Fibroblast of mammary gland (primary cell): ENCODE results near the gene ABHD1.

Experiments
- DNase-seq: peaks from one replicate; pipeline ENCODE4 v3.0.0-alpha.2; 2010; ENCODE audit warnings: low read depth
- H3K4me3 ChIP-seq: 2 replicates; pipeline ENCODE4 v1.5.1; 2011; ENCODE audit warnings: low read depth, mild to moderate bottlenecking, low read length, moderate library complexity; ENCODE audit not compliant: control insufficient read depth
- TF ChIP-seq, protein P1 (sequence below): conservative IDR thresholded peaks from 2 replicates; pipeline ENCODE4 v1.5.1; 2011; ENCODE audit warnings: low read depth, low read length, inconsistent platforms; ENCODE audit not compliant: control insufficient read depth, insufficient read depth

The ABHD1 gene

GRCh38 chr2:27084297-27085061 is 39.1 kb upstream of the ABHD1 start:
- TF ChIP-seq, protein P1, sequence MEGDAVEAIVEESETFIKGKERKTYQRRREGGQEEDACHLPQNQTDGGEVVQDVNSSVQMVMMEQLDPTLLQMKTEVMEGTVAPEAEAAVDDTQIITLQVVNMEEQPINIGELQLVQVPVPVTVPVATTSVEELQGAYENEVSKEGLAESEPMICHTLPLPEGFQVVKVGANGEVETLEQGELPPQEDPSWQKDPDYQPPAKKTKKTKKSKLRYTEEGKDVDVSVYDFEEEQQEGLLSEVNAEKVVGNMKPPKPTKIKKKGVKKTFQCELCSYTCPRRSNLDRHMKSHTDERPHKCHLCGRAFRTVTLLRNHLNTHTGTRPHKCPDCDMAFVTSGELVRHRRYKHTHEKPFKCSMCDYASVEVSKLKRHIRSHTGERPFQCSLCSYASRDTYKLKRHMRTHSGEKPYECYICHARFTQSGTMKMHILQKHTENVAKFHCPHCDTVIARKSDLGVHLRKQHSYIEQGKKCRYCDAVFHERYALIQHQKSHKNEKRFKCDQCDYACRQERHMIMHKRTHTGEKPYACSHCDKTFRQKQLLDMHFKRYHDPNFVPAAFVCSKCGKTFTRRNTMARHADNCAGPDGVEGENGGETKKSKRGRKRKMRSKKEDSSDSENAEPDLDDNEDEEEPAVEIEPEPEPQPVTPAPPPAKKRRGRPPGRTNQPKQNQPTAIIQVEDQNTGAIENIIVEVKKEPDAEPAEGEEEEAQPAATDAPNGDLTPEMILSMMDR, result no peak
- H3K4me3 ChIP-seq, result no peak overlapping the region
- no peak for DNase-seq

DNA sequence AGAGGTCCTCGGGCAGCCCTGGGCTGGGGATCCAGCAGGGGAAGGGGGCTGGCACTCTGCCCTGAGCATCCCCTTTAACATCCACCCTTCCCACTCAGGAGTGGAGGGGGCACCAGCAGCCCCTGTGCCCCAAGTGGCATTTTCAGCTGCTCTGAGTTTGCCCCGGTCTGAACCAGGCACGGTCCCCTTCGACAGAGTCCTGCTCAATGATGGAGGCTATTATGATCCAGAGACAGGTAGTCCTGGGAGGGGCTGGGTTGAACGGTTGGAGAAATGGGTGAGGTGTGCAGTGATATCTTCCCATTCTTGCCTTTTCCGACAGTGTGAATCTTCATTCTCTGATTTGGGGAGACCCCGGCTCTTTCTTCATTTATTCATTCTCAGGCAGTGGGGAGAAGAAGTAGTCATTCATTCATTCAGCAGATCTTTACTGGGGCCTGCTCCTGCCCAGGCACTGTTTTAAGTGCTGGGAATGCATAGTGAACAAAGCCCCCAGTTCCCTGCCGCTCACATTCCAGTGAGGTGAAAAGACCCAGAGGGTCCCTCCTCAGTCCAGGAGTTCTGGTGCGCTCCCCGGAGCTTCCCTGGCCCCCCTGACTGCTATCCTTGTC is 38.4 kb upstream of the ABHD1 start:
- TF ChIP-seq, protein P1, result no peak
- DNase-seq, result no peak
- peak overlapping the region; percentile 43 for H3K4me3 ChIP-seq

DNA sequence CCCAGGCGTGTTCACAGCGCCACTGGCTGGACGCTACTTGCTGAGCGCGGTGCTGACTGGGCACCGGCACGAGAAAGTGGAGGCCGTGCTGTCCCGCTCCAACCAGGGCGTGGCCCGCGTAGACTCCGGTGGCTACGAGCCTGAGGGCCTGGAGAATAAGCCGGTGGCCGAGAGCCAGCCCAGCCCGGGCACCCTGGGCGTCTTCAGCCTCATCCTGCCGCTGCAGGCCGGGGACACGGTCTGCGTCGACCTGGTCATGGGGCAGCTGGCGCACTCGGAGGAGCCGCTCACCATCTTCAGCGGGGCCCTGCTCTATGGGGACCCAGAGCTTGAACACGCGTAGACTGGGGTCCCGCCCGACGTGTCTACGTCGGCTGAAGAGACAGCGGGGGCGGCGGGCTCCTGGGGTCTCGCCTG is 37.9 kb upstream of the ABHD1 start:
- TF ChIP-seq, protein P1, result peak; percentile 34
- peak overlapping the region; percentile 43 for H3K4me3 ChIP-seq
- peak; percentile 69 for DNase-seq

GRCh38 chr2:27086090-27086723 is 37.4 kb upstream of the ABHD1 start:
- TF ChIP-seq, protein P1, result peak; percentile 42
- peak; percentile 85 for DNase-seq
- peak overlapping the region; percentile 43 for H3K4me3 ChIP-seq

DNA sequence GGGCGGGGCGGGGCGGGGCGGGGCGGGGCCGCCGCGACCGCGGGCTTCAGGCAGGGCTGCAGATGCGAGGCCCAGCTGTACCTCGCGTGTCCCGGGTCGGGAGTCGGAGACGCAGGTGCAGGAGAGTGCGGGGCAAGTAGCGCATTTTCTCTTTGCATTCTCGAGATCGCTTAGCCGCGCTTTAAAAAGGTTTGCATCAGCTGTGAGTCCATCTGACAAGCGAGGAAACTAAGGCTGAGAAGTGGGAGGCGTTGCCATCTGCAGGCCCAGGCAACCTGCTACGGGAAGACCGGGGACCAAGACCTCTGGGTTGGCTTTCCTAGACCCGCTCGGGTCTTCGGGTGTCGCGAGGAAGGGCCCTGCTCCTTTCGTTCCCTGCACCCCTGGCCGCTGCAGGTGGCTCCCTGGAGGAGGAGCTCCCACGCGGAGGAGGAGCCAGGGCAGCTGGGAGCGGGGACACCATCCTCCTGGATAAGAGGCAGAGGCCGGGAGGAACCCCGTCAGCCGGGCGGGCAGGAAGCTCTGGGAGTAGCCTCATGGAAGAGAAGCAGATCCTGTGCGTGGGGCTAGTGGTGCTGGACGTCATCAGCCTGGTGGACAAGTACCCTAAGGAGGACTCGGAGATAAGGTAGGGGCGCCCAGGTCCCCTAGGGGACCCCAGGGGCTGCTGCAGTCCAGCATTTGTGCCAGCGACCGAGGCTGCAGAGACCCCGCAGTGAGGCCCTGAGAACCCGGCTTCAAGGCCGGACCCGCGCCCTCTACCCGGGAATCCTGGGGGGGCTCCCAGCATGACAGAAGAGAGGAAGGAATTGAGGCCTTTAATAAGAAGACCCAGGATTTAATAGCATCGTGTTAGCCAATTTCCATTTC is 36.7 kb upstream of the ABHD1 start, which contains the start of gene KHK:
Gene KHK, plus strand, starts transcription at position 49 of the 870 bp plus-strand sequence. Its CDS starts 488 bp downstream, at position 537.
- no peak for DNase-seq
- TF ChIP-seq, protein P1, result no peak
- H3K4me3 ChIP-seq, result peak within 1 kb of the TSS; percentile 43

- no peak for DNase-seq
- no peak overlapping the region for H3K4me3 ChIP-seq
- TF ChIP-seq, protein P1, result no peak
These were observed 35.7 kb upstream of the ABHD1 start for GRCh38 chr2:27087823-27088410.
